IMR-90 (cell line): ENCODE results near the gene UBE2L3. TPM values are rescaled to one million over a fixed set of nuclear protein-coding genes. Genes with fewer than 3 reads are reported as not detected.

Experiments used
- ATAC-seq: fragments of 200-7000 bp; cut with Tn5 transposase; 2 replicates; pipeline ENCODE4 v1.9.1; 2020; ENCODE audit warnings: low read depth, mild to moderate bottlenecking, moderate library complexity
- BruUV-seq: library from RNA; stranded (reverse); fragments of 400-500 nt; replicated peaks from 2 replicates; lab custom pipeline; 2021; lab: Mats Ljungman, UMichigan
- CTCF ChIA-PET: fragments of 300-600 bp; formaldehyde crosslinking; extraction: SDS; loops from one replicate; lab custom pipeline; 2021; ENCODE audit warnings: antibody characterized with exemption; lab: Yijun Ruan, JAX
- POLR2A ChIA-PET: fragments of 300-600 bp; sonication (Branson Sonifier 250); formaldehyde crosslinking; loops from one replicate; lab custom pipeline; 2022; ENCODE audit warnings: antibody characterized with exemption; ENCODE audit not compliant: unreplicated experiment; lab: Charles Lee
- DNase-seq: peaks from one replicate; pipeline ENCODE4 v3.0.0; 2013
- H2AFZ ChIP-seq: replicated peaks from 2 replicates; pipeline ENCODE3; 2013; ENCODE audit warnings: low read length, mild to moderate bottlenecking; ENCODE audit not compliant: poor library complexity
- H2AK5ac ChIP-seq: 2 replicates; pipeline ENCODE4 v1.6.1; 2013; ENCODE audit warnings: low read depth, low read length, inconsistent platforms
- H2AK9ac ChIP-seq: replicated peaks from 2 replicates; pipeline ENCODE3; 2013; ENCODE audit warnings: mild to moderate bottlenecking, low read depth, low read length, moderate library complexity; ENCODE audit not compliant: poor library complexity
- H2BK120ac ChIP-seq: 2 replicates; pipeline ENCODE4 v1.6.1; 2013; ENCODE audit warnings: low read depth, low read length, inconsistent platforms
- H2BK15ac ChIP-seq: 3 replicates; pipeline ENCODE4 v1.6.1; 2013; ENCODE audit warnings: low read depth, low read length, inconsistent platforms
- H2BK20ac ChIP-seq: 2 replicates; pipeline ENCODE4 v1.6.1; 2013; ENCODE audit warnings: low read depth, mild to moderate bottlenecking, inconsistent platforms, low read length, moderate library complexity
- H2BK5ac ChIP-seq: 2 replicates; pipeline ENCODE4 v1.6.1; 2013; ENCODE audit warnings: mild to moderate bottlenecking, low read depth, low read length, inconsistent platforms; ENCODE audit not compliant: poor library complexity, severe bottlenecking
- H3K14ac ChIP-seq: replicated peaks from 2 replicates; pipeline ENCODE4 v1.6.1; 2013; ENCODE audit warnings: low read depth, low read length, inconsistent platforms
- H3K18ac ChIP-seq: 2 replicates; pipeline ENCODE4 v1.6.1; 2013; ENCODE audit warnings: low read depth, low read length, control low read depth
- H3K23ac ChIP-seq: 2 replicates; pipeline ENCODE4 v1.6.1; 2013; ENCODE audit warnings: low read depth, low read length, inconsistent platforms
- H3K27ac ChIP-seq: 2 replicates; pipeline ENCODE4 v1.5.1; 2013; ENCODE audit warnings: mild to moderate bottlenecking, control low read depth, low read length; ENCODE audit not compliant: insufficient read depth
- H3K27me3 ChIP-seq: 2 replicates; pipeline ENCODE4 v1.6.1; 2013; ENCODE audit warnings: low read length; ENCODE audit not compliant: control insufficient read depth, insufficient read depth
- H3K36me3 ChIP-seq: 2 replicates; pipeline ENCODE4 v1.6.1; 2013; ENCODE audit warnings: low read length, mixed read lengths; ENCODE audit not compliant: control insufficient read depth, insufficient read depth
- H3K4ac ChIP-seq: 2 replicates; pipeline ENCODE4 v1.6.1; 2013; ENCODE audit warnings: low read depth, low read length, inconsistent platforms
- H3K4me1 ChIP-seq: 2 replicates; pipeline ENCODE4 v1.6.1; 2013; ENCODE audit warnings: low read length, mixed read lengths; ENCODE audit not compliant: control insufficient read depth, insufficient read depth
- H3K4me2 ChIP-seq: 2 replicates; pipeline ENCODE4 v1.6.1; 2013; ENCODE audit warnings: low read depth, mild to moderate bottlenecking, control low read depth, low read length, moderate library complexity
- H3K4me3 ChIP-seq: 2 replicates; pipeline ENCODE4 v1.5.1; 2013; ENCODE audit warnings: low read depth, mild to moderate bottlenecking, control low read depth, low read length, moderate library complexity; ENCODE audit not compliant: insufficient read depth
- H3K56ac ChIP-seq: 2 replicates; pipeline ENCODE4 v1.6.1; 2013; ENCODE audit warnings: low read length, inconsistent platforms; ENCODE audit not compliant: insufficient read depth; ENCODE audit errors: extremely low read depth
- H3K79me1 ChIP-seq, 2 experiments: 2 replicates each; pipeline ENCODE4 v1.6.1; 2013; ENCODE audit warnings: low read length in 2 of 2, inconsistent platforms in 1 of 2, low read depth in 1 of 2
- H3K9ac ChIP-seq: 2 replicates; pipeline ENCODE4 v1.6.1; 2013; ENCODE audit warnings: low read depth, low read length, control low read depth
- H3K9me1 ChIP-seq: 2 replicates; pipeline ENCODE4 v1.6.1; 2013; ENCODE audit warnings: low read length, inconsistent platforms; ENCODE audit not compliant: insufficient read depth
- H3K9me3 ChIP-seq: 2 replicates; pipeline ENCODE4 v1.6.1; 2013; ENCODE audit warnings: low read length; ENCODE audit not compliant: control insufficient read depth, insufficient read depth
- H4K20me1 ChIP-seq: 2 replicates; pipeline ENCODE4 v1.6.1; 2013; ENCODE audit warnings: low read length, inconsistent platforms; ENCODE audit not compliant: insufficient read depth
- H4K5ac ChIP-seq: 2 replicates; pipeline ENCODE4 v1.6.1; 2013; ENCODE audit warnings: mild to moderate bottlenecking, low read depth, low read length, control low read depth
- H4K8ac ChIP-seq, 2 experiments: 2 replicates each; pipeline ENCODE4 v1.6.1; 2013; ENCODE audit warnings: low read depth in 2 of 2, low read length in 2 of 2, control low read depth in 1 of 2, inconsistent platforms in 1 of 2
- H4K91ac ChIP-seq: 2 replicates; pipeline ENCODE4 v1.6.1; 2013; ENCODE audit warnings: low read depth, low read length, inconsistent platforms; ENCODE audit not compliant: insufficient read depth
- BHLHE40 ChIP-seq: fragments of 150-350 bp; IDR thresholded peaks from 2 replicates; pipeline ENCODE4 v1.6.1; 2016; ENCODE audit warnings: mild to moderate bottlenecking, low read depth, low read length
- CEBPB ChIP-seq: IDR thresholded peaks from 2 replicates; pipeline ENCODE4 v1.6.1; 2012; ENCODE audit warnings: low read depth, low read length, improper control_type of control experiment
- MAFK ChIP-seq: IDR thresholded peaks from 2 replicates; pipeline ENCODE4 v1.6.1; 2012; ENCODE audit warnings: low read depth, low read length, improper control_type of control experiment
- MXI1 ChIP-seq: IDR thresholded peaks from 2 replicates; pipeline ENCODE4 v1.6.1; 2012; ENCODE audit warnings: low read depth, mild to moderate bottlenecking, low read length, moderate library complexity, borderline replicate concordance
- NFE2L2 ChIP-seq: fragments of 150-350 bp; IDR thresholded peaks from 2 replicates; pipeline ENCODE4 v1.6.1; 2016; ENCODE audit warnings: low read depth, mild to moderate bottlenecking, low read length
- POLR2A ChIP-seq: IDR thresholded peaks from 2 replicates; pipeline ENCODE4 v1.6.1; 2012; ENCODE audit warnings: mild to moderate bottlenecking, low read depth, low read length
- RAD21 ChIP-seq: IDR thresholded peaks from 2 replicates; pipeline ENCODE4 v1.6.1; 2012; ENCODE audit warnings: low read length, improper control_type of control experiment
- RCOR1 ChIP-seq: IDR thresholded peaks from 2 replicates; pipeline ENCODE4 v1.6.1; 2012; ENCODE audit warnings: mild to moderate bottlenecking, low read length, improper control_type of control experiment; ENCODE audit not compliant: insufficient replicate concordance
- SMC3 ChIP-seq: fragments of 150-350 bp; IDR thresholded peaks from 2 replicates; pipeline ENCODE4 v1.6.1; 2016; ENCODE audit warnings: low read depth, mild to moderate bottlenecking, antibody characterized with exemption, low read length, moderate library complexity
- WGBS, 2 experiments: methylation state at CpG; one replicate each; pipeline versions ENCODE4 v1.1.5 to v1.1.7; 2013; ENCODE audit warnings: missing lambda C conversion rate in 2 of 2; ENCODE audit not compliant: insufficient read length in 1 of 2; ENCODE audit errors: extremely low coverage in 2 of 2; 5-methylcytosine and 5-hydroxymethylcytosine counted together
- dilution Hi-C: fragments of 300-500 bp; cut with HindIII; formaldehyde crosslinking; loops from one replicate; pipeline ENCODE4 v1.14.3; 2018; ENCODE audit warnings: low sequenced_read_pairs; ENCODE audit not compliant: unreplicated experiment
- in situ Hi-C: fragments of 300-500 bp; cut with MboI; formaldehyde crosslinking; loops from 3 replicates; pipeline ENCODE4 v1.14.3; 2019; ENCODE audit warnings: low sequenced_read_pairs, inconsistent platforms, mixed read lengths
- intact Hi-C: fragments of 100-400 bp; cut with micrococcal nuclease; formaldehyde crosslinking; loops from 2 replicates; pipeline ENCODE4 v1.10.0; 2022
- polyA plus RNA-seq, 3 experiments: library from polyadenylated mRNA; depleted of rRNA; stranded (reverse); fragments of >200 nt; gene quantifications; 2 replicates each; pipeline ENCODE4 v1.2.3, GENCODE V29; 2012; ENCODE audit warnings: low replicate concordance in 1 of 3
- total RNA-seq: library from RNA; depleted of rRNA; stranded (reverse); fragments of >200 nt; gene quantifications from 2 replicates; pipeline ENCODE4 v1.2.3, GENCODE V29; 2012
- TF ChIP-seq, protein P1 (sequence below): fragments of 150-350 bp; IDR thresholded peaks from 2 replicates; pipeline ENCODE4 v1.6.1; 2016; ENCODE audit warnings: low read depth, mild to moderate bottlenecking, low read length, moderate library complexity, borderline replicate concordance
- TF ChIP-seq, protein P2 (sequence below): conservative IDR thresholded peaks from 2 replicates; pipeline ENCODE4 v1.5.1; 2012; ENCODE audit warnings: mild to moderate bottlenecking, low read depth, low read length, improper control_type of control experiment

Gene UBE2L3
- total and polyA plus RNA-seq, 2 of the 4 experiments (the other 2 are of a cell fraction), result 29.0 to 72.9 TPM

DNA sequence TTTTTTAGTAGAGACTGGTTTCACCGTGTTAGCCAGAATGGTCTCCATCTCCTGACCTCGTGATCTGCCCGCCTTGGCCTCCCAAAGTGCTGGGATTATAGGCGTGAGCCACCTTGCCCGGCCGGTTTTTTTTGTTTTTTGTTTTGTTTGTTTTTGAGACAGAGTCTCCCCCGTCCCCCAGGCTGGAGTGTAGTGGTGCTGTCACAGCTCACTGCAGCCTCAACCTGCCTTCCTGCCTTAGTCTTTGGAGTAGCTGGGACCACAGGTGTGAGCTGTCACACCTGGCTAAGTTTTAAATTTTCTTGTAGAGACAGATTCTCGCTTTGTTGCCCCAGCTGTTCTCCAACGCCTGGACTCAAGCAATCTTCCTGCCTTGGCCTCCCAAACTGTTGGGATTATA lies 101.5 kb downstream of the UBE2L3 start:
- no peak overlapping the region for H2AK5ac ChIP-seq
- H4K20me1 ChIP-seq, result no peaks in the 10 kb centered on the region; the same call in none of the 2 replicates
- no peak for ATAC-seq
- H3K4me3 ChIP-seq, result no peak overlapping the region
- TF ChIP-seq, protein P1, sequence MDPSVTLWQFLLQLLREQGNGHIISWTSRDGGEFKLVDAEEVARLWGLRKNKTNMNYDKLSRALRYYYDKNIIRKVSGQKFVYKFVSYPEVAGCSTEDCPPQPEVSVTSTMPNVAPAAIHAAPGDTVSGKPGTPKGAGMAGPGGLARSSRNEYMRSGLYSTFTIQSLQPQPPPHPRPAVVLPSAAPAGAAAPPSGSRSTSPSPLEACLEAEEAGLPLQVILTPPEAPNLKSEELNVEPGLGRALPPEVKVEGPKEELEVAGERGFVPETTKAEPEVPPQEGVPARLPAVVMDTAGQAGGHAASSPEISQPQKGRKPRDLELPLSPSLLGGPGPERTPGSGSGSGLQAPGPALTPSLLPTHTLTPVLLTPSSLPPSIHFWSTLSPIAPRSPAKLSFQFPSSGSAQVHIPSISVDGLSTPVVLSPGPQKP, result no peak
- TF ChIP-seq POLR2A (no peak), RCOR1 (no peak), MXI1 (no peak), BHLHE40 (no peak), RAD21 (no peak), NFE2L2 (no peak), SMC3 (no peak), MAFK (no peak), CEBPB (no peak)
- TF ChIP-seq, protein P2, sequence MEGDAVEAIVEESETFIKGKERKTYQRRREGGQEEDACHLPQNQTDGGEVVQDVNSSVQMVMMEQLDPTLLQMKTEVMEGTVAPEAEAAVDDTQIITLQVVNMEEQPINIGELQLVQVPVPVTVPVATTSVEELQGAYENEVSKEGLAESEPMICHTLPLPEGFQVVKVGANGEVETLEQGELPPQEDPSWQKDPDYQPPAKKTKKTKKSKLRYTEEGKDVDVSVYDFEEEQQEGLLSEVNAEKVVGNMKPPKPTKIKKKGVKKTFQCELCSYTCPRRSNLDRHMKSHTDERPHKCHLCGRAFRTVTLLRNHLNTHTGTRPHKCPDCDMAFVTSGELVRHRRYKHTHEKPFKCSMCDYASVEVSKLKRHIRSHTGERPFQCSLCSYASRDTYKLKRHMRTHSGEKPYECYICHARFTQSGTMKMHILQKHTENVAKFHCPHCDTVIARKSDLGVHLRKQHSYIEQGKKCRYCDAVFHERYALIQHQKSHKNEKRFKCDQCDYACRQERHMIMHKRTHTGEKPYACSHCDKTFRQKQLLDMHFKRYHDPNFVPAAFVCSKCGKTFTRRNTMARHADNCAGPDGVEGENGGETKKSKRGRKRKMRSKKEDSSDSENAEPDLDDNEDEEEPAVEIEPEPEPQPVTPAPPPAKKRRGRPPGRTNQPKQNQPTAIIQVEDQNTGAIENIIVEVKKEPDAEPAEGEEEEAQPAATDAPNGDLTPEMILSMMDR, result no peak
- no peak overlapping the region for H2BK5ac ChIP-seq
- no peak overlapping the region for H3K27ac ChIP-seq
- dilution Hi-C loops, result no loop called here
- H2AK9ac ChIP-seq, result no peak overlapping the region
- CTCF ChIA-PET, result no interaction called here
- peaks cover 25% of the 10 kb centered on the region for H3K36me3 ChIP-seq
- H3K23ac ChIP-seq, result no peak overlapping the region
- POLR2A ChIA-PET, result no interaction called here
- no peak overlapping the region for H2BK20ac ChIP-seq
- intact Hi-C loops, result loop anchor here (5.0 kb wide), 1 partner anchor 268 kb away; no protein-coding TSS in a partner anchor
- no peak overlapping the region for H2AFZ ChIP-seq
- H3K9ac ChIP-seq, result no peak overlapping the region
- H3K9me1 ChIP-seq, result peaks cover 7% of the 10 kb centered on the region
- no peak overlapping the region for H4K91ac ChIP-seq
- H2BK120ac ChIP-seq, result no peak overlapping the region
- 92% methylated on average over 2 of the region's 9 CpGs; no CpG with 5 or more reads in 1 of the 2 experiments for WGBS, 2 experiments
- H2BK15ac ChIP-seq, result no peak overlapping the region
- H3K4me2 ChIP-seq, result no peak overlapping the region
- H3K79me1 ChIP-seq, result peaks cover 27 to 45% of the 10 kb centered on the region in 2 experiments
- H3K4ac ChIP-seq, result no peak overlapping the region
- H3K27me3 ChIP-seq, result no peaks in the 10 kb centered on the region
- no peak for DNase-seq
- H3K14ac ChIP-seq, result no peak overlapping the region
- in situ Hi-C loops, result no loop called here
- no peak overlapping the region for H4K5ac ChIP-seq
- H3K56ac ChIP-seq, result no peak overlapping the region
- H3K9me3 ChIP-seq, result no peaks in the 10 kb centered on the region
- no peak overlapping the region for H4K8ac ChIP-seq
- BruUV-seq, result no TSS peak
- H3K4me1 ChIP-seq, result peaks cover 2% of the 10 kb centered on the region
- H3K18ac ChIP-seq, result no peak overlapping the region
